Duodenal mucosa (tissue), 2 donors: ENCODE measurements around the gene SPSB1.
A peak's percentile ranks its signal among the peaks of the same experiment; 100 is the strongest.

Experiments
- H3K27ac ChIP-seq: one replicate; pipeline ENCODE4 v1.7.0; 2013; ENCODE audit warnings: low read depth, low read length
- H3K27me3 ChIP-seq, 2 donors: one replicate each; pipeline ENCODE4 v1.7.0; 2013; ENCODE audit warnings: low read length in 2 of 2, control low read depth in 1 of 2; ENCODE audit not compliant: insufficient read depth in 2 of 2, control insufficient read depth in 1 of 2
- H3K36me3 ChIP-seq, 2 donors: one replicate each; pipeline ENCODE4 v1.7.0; 2013; ENCODE audit warnings: low read length in 2 of 2, control low read depth in 1 of 2; ENCODE audit not compliant: insufficient read depth in 2 of 2, control insufficient read depth in 1 of 2
- H3K4me1 ChIP-seq, 2 donors: one replicate each; pipeline ENCODE4 v1.7.0; 2013; ENCODE audit warnings: low read length in 2 of 2, control low read depth in 1 of 2; ENCODE audit not compliant: insufficient read depth in 2 of 2, control insufficient read depth in 1 of 2
- H3K4me3 ChIP-seq, 2 donors: one replicate each; pipeline ENCODE4 v1.7.0; 2013; ENCODE audit warnings: low read length in 2 of 2, low read depth in 1 of 2
- H3K9ac ChIP-seq, 2 donors: one replicate each; pipeline ENCODE4 v1.7.0; 2013; ENCODE audit warnings: low read length in 2 of 2, low read depth in 1 of 2
- H3K9me3 ChIP-seq, 2 donors: one replicate each; pipeline ENCODE4 v1.7.0; 2013; ENCODE audit warnings: low read length in 2 of 2, control low read depth in 1 of 2; ENCODE audit not compliant: control insufficient read depth in 1 of 2

The SPSB1 gene

DNA sequence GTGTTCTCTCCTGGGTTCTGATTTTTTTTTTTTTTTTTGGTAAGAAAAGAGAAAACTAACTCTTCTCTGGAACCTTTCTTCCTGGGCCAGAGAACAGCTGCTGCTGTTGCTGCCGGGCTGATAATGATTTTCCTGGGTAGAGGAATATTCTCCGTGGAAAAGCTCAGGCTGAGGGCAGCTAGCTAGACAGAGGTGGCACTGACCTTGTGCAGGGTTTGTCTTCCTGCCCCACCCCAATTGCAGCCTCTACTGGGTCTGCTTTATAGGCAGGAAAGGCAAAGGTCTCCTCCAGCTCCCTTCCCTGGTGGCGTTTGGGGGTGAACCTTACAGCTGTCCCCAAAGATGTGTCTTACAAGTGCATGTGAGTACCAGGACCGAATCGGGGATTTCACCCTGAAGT lies 79.3 kb downstream of the SPSB1 start:
- Histone ChIP-seq H3K9ac (peak overlapping the region in 1 of 2 donors; percentile 25), H3K27me3 (no peaks in the 10 kb centered on the region), H3K36me3 (peaks cover 4 to 13% of the 10 kb centered on the region in 2 donors), H3K9me3 (no peaks in the 10 kb centered on the region), H3K4me1 (peaks cover 19 to 23% of the 10 kb centered on the region in 2 donors), H3K27ac (peak overlapping the region; percentile 65), H3K4me3 (no peak overlapping the region)

DNA sequence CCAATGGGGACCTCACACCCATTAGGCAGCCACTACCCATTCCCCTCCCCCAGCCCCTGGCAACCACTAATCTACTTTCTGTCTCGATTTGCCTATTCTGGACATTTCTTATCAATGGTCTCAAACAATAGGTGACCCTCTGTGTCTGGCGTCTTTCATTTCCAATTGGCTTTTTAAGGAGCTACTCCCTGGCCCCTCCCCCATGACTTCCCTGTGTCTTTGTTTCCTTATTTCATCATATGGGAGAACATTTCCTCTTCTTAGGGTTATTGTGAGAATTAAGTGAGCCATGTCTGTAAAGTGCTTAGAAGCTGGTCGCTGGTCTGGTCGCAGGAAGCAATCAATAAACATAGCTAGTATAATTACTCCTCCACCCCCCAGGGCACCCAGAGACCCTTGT lies 80.9 kb downstream of the SPSB1 start:
- H3K9me3 ChIP-seq = no peaks in the 10 kb centered on the region
- no peak overlapping the region for H3K9ac ChIP-seq
- H3K27me3 ChIP-seq = no peaks in the 10 kb centered on the region
- H3K27ac ChIP-seq = no peak overlapping the region
- peaks cover 19 to 23% of the 10 kb centered on the region in 2 donors for H3K4me1 ChIP-seq
- H3K4me3 ChIP-seq = no peak overlapping the region
- peaks cover 0 to 4% of the 10 kb centered on the region in 2 donors for H3K36me3 ChIP-seq

DNA sequence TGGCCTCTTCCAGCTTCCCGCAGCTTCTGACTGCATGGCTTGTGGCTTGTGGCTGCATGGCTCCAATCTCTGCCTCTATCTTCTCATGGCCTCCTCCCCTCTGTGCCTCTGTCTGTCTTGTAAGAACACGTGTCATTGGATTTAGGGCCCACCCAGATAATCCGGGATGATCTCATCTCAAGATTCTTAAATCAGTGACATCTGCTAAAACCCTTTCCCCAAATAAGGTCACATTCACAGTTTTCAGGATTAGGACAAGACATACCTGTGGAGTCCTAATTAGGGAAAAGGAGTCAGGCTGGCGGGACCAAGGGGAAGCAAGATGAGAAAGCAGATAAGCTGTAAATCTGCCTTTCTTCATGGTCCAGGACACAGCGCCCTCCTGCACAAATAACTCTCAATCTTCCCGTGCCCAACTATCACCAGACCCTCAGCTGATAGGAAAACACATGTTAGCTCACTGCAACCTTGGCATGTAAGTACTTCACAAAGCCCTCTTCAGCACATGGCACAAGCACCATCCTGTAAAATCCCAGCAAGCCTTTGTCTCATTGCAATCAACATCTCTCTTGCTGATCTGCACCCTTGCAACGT lies 82.2 kb downstream of the SPSB1 start:
- H3K9me3 ChIP-seq = no peaks in the 10 kb centered on the region
- H3K4me3 ChIP-seq = no peak overlapping the region
- H3K27me3 ChIP-seq = no peaks in the 10 kb centered on the region
- H3K36me3 ChIP-seq = no peaks in the 10 kb centered on the region
- H3K27ac ChIP-seq = no peak overlapping the region
- peaks cover 19 to 23% of the 10 kb centered on the region in 2 donors for H3K4me1 ChIP-seq
- H3K9ac ChIP-seq = no peak overlapping the region

DNA sequence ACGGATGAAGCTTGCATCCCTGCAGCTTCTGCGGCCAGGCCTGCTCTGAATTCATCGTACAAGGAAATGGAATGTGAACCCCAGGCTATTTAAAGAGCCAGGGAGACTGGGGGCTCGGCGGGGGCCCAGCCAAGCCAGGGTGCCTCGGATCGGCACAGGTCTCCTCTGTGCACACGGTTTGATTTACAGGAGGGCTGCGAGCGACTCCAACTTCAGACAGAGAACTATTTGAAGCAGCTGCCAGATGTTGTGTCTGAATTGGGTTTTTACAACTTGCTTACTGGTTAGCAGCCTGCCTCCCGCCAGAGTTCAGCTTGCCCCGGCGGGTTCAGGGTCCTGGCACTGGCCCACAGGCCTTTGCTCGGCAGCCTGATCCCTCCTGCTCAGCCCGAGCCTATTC lies 83.2 kb downstream of the SPSB1 start:
- Histone ChIP-seq H3K4me3 (no peak overlapping the region), H3K9me3 (no peaks in the 10 kb centered on the region), H3K4me1 (peaks cover 19 to 23% of the 10 kb centered on the region in 2 donors), H3K27me3 (no peaks in the 10 kb centered on the region), H3K36me3 (no peaks in the 10 kb centered on the region), H3K27ac (peak overlapping the region; percentile 64), H3K9ac (no peak overlapping the region)

DNA sequence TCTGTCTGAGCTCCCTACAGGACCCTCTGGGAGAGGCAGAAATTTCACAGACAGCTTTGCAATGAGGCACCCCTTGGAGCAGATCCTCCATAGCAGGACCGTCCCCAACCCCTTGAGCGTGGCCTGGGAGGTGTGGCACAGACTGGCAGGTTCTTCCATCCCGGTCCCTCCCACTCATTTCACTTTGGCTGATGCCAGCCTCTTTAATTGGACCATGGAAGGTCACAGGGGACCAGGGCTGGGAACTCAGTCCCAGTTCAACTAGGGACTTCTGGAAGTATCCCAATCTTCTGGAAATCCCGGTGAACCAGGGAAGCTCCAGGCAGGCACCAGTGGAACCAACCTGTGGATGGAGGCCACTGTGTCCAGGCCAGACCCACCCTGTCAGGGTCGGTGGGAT lies 83.7 kb downstream of the SPSB1 start:
- no peak overlapping the region for H3K4me3 ChIP-seq
- peak overlapping the region; percentile 64 for H3K27ac ChIP-seq
- H3K4me1 ChIP-seq = peaks cover 19 to 21% of the 10 kb centered on the region in 2 donors
- H3K27me3 ChIP-seq = no peaks in the 10 kb centered on the region
- H3K36me3 ChIP-seq = no peaks in the 10 kb centered on the region
- peak overlapping the region in 1 of 2 donors; percentile 18 for H3K9ac ChIP-seq
- no peaks in the 10 kb centered on the region for H3K9me3 ChIP-seq

DNA sequence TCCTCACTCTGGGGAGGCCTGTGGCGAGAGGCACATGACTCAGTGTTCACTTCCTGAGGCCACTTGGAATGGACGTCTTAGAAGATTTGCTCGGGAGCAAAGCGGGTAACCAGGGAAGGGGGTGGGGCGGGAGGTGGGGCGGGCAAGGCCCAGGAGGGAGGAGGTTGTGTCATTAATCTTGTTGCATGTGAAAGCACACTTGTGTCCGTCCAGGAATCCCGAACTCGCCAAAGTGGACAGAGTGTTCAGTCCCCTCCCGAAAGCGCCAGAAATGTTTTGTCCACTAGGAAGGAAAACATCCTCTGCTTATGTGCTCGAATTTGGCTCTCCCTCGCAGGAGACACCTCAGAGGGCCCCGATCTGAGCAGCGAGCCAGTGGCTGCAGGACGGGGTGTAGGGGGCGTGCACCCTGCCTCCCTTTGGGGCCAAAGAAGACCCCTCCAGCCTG lies 84.2 kb downstream of the SPSB1 start:
- H3K27ac ChIP-seq = peak overlapping the region; percentile 64
- no peaks in the 10 kb centered on the region for H3K36me3 ChIP-seq
- H3K4me1 ChIP-seq = peaks cover 14 to 17% of the 10 kb centered on the region in 2 donors
- peak overlapping the region in 1 of 2 donors; percentile 18 for H3K9ac ChIP-seq
- no peaks in the 10 kb centered on the region for H3K27me3 ChIP-seq
- no peak overlapping the region for H3K4me3 ChIP-seq
- no peaks in the 10 kb centered on the region for H3K9me3 ChIP-seq

DNA sequence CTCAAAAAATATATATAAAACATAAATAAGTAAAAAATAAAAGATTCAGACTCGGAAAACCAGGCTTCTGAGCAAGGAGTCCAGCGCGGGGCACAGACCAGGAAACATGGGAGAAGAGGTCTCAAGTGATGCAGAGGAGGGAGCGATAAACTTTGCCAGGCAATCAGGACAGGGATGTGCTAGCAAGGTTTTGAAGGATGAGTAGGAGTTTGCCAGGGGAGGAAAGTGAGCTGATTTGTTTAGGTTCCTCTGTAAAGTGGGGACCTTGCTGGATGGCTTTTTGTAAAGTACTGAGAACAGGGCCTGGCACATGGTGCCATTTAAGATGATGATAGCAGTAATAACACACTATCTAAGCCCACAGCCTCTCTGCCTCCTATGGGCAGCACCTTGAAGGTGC lies 86.1 kb downstream of the SPSB1 start:
- no peak overlapping the region for H3K4me3 ChIP-seq
- H3K36me3 ChIP-seq = no peaks in the 10 kb centered on the region
- H3K9me3 ChIP-seq = no peaks in the 10 kb centered on the region
- H3K27ac ChIP-seq = no peak overlapping the region
- peaks cover 6% of the 10 kb centered on the region in 2 donors for H3K4me1 ChIP-seq
- H3K9ac ChIP-seq = no peak overlapping the region
- no peaks in the 10 kb centered on the region for H3K27me3 ChIP-seq

DNA sequence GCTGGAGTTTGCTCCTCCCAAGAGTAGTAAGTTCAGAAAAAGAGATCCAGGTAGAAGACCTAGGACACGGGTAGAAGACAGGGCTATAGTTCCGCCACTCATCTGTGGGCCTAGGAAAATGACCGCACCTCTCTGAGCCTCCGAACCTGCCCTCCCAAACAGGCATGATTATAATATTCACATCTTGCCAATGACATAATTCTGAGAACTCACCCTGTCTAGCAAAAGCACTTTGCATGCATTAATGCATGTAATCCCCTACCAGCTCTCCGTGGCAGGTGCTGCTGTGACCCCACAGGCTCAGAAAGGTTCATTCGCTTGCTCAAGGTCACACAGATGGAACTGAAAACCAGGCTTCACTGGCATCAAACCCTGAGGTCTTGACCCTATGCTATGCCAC lies 88.0 kb downstream of the SPSB1 start:
- H3K27ac ChIP-seq = no peak overlapping the region
- no peaks in the 10 kb centered on the region for H3K9me3 ChIP-seq
- H3K4me1 ChIP-seq = peaks cover 12 to 19% of the 10 kb centered on the region in 2 donors

DNA sequence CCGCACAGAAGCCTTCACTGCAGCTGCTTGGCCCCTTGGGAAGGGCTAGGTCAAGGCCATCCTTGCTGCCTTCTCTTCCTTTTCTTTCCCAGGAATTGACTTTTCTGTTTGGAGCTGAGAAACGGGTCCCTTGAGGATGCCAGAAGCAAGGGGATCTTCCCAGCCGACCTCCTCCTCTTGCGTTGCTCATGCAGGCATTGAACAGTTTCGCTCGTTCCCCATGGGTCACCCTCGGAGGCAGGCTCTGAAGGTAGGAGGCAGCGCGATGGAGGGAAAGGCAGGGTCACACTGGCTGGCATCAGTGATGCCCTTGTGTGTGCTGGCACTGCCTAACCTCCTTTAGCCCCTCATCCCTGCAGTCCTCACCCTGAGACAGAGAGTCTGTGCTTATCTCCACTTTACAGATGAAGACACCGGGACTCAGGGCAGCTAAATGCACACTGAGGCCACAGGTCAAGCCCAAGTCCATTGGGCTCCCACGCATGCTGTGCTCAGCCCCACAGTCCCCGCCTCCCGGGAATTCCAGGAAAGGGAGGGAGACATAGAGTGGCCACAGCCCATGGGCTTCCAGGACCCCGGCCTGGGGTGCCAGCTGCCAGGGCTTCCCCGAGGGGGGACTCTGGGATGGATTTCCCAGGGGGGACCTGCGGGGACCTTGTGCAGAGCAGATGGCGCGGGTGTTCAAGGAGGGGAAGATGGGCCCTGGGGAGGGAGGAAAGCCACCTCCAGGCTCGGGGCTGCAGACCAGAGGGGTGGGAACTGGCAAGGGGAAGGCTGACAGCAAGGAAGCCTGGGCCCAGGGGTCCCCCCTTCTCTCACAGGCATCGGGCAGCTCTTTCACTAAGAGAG lies 90.2 kb downstream of the SPSB1 start:
- Histone ChIP-seq H3K9me3 (no peaks in the 10 kb centered on the region), H3K27me3 (no peaks in the 10 kb centered on the region), H3K9ac (no peak overlapping the region), H3K27ac (no peak overlapping the region), H3K4me1 (peaks cover 12 to 15% of the 10 kb centered on the region in 2 donors), H3K4me3 (no peak overlapping the region), H3K36me3 (no peaks in the 10 kb centered on the region)

More for the DNA sequence above, 88.0 kb downstream of the SPSB1 start:
- Histone ChIP-seq H3K27me3 (no peaks in the 10 kb centered on the region), H3K9ac (no peak overlapping the region), H3K36me3 (no peaks in the 10 kb centered on the region), H3K4me3 (no peak overlapping the region)

DNA sequence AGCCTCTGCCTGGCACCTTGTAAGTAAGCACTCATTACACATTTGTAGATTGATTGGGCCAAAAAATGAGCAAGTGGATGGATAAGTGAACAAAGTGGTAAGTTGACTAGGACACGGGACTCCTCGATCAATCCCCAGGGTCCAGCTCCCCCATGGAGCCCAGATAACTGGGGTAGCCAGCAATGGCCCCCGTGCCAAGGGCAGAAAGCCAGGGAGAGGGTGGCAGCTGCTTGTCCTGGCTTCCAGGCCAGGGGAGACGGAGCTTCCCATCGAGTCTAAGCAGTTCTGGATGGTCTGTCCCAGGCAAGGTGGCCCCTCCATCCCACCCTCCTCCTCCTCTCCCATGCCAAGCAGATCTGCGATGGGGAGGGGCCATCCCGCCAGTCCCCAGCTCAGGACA lies 91.4 kb downstream of the SPSB1 start:
- Histone ChIP-seq H3K4me1 (peaks cover 20 to 24% of the 10 kb centered on the region in 2 donors), H3K27me3 (no peaks in the 10 kb centered on the region), H3K9ac (no peak overlapping the region), H3K36me3 (no peaks in the 10 kb centered on the region), H3K9me3 (no peaks in the 10 kb centered on the region), H3K27ac (no peak overlapping the region), H3K4me3 (no peak overlapping the region)
